GM12872 (cell line): ENCODE data around the gene WNT1.

Experiments used
- TF ChIP-seq, protein P1 (sequence below): IDR thresholded peaks from 3 replicates; pipeline ENCODE4 v1.5.1; 2011; ENCODE audit warnings: low read depth, mild to moderate bottlenecking, low read length, moderate library complexity; ENCODE audit not compliant: insufficient read depth

The WNT1 gene

DNA sequence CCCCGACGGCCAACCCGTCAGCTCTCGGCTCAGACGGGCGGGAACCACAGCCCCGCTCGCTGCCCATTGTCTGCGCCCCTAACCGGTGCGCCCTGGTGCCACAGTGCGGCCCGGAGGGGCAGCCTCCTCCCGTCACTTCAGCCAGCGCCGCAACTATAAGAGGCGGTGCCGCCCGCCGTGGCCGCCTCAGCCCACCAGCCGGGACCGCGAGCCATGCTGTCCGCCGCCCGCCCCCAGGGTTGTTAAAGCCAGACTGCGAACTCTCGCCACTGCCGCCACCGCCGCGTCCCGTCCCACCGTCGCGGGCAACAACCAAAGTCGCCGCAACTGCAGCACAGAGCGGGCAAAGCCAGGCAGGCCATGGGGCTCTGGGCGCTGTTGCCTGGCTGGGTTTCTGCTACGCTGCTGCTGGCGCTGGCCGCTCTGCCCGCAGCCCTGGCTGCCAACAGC is at the start of gene WNT1:
WNT1 (plus strand) TSS at position 32 of the 450 bp plus-strand sequence; CDS start at position 361, 329 bp downstream.
- TF ChIP-seq, protein P1, sequence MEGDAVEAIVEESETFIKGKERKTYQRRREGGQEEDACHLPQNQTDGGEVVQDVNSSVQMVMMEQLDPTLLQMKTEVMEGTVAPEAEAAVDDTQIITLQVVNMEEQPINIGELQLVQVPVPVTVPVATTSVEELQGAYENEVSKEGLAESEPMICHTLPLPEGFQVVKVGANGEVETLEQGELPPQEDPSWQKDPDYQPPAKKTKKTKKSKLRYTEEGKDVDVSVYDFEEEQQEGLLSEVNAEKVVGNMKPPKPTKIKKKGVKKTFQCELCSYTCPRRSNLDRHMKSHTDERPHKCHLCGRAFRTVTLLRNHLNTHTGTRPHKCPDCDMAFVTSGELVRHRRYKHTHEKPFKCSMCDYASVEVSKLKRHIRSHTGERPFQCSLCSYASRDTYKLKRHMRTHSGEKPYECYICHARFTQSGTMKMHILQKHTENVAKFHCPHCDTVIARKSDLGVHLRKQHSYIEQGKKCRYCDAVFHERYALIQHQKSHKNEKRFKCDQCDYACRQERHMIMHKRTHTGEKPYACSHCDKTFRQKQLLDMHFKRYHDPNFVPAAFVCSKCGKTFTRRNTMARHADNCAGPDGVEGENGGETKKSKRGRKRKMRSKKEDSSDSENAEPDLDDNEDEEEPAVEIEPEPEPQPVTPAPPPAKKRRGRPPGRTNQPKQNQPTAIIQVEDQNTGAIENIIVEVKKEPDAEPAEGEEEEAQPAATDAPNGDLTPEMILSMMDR = no peak

DNA sequence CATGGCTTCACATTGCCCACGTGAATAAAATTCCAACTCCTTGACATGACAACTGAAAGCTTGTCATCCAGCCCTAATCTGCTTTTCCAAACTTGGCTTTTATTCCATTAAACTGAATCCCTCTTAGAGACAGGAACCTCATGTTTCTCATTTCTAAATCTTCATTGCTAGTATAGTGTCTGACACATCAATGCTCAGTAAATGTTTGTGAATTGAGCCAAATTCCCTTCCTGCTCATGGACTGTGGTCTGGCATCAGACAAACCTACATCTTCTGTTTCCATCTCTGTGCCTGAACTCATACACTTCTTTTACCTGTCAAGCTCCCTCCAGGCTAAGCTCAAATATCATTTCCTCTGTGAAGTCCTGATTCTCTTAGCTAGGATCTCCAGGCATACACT is 48.6 kb upstream of the WNT1 start:
- TF ChIP-seq, protein P1 = no peak

DNA sequence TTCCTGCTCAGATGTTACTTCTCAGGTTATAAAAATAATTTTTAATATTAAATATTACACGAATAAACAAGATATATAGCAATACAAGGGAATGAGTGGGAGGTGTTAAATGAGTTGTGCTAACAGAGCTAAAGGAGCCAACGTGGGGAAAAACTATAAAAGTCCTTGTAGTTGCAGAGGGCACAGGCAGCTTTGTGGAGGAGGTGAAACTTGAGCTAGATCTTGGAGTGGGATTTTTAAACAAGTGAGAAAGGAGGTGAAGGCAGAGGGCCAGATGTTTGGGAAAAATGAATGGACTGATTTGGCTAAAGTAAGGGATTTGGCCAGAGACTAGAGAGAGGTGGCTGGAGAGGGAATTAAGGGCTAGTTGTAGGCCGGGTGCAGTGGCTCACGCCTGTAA is 47.6 kb upstream of the WNT1 start:
- TF ChIP-seq, protein P1 = no peak

DNA sequence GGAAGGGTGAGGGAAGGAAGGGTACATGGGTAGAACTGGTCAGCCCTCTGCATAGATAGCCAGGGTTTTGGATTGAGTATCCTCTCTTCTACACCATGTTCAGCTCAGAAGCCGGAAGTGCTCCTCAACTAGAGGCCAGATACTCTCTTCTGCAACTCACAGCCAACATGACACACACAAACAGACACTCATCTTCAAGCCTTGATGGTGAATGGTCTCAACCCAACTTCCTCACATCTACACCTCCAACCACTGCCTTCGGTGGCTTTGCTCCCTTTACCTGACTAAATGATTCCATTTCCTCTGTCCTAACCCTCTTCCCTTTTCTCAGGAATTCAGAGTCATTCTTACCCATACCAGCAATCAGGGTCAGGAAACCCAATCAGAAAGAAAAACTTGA is 45.2 kb upstream of the WNT1 start:
- TF ChIP-seq, protein P1 = no peak

DNA sequence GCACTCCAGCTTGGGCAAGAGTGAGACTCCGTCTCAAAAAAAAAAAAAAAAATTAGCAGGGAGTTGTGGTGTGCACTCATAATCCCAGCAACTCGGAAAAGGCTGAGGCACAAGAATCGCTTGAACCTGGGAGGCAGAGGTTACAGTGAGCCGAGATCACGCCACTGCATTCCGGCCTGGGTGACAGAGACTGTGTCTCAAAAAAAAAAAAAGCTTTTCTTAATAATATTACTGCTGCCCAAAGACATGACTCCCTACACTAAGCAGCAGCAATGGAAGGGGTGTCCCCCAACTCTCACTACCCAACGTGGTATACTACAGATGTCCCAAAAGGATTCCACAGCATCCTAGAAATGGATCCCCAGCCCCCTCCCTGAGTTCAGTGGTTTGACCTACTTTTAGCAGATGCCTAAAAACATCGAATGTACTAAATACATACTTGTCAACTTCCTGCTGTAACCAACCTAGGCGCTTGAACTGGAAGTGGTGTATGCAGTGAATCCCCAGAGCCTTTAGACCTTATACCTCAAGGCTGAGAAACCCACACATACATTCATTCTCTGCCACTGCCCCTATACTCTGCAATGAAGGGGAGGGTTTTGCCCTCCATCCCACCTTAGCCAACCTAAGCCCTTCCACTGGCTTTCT is 44.3 kb upstream of the WNT1 start:
- TF ChIP-seq, protein P1 = no peak

DNA sequence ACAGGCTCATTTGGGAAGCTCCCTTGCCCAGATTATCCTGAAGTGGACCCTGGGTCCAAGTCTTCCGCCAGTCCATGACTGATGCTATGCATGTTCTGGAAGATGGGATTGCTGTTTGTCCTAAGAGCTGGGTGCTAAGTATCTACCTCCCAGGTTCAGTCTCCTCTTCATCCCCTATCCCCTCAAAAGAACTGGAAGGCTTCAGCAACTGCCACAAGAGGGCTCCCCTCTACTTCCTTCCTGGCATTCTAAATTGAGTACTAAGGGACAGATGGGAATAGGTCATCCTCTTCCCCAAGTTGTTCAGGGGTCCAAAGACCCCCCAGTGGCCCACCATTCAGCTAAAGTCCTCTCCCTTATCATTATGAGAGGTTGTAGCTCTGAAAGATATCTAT is 43.8 kb upstream of the WNT1 start:
- TF ChIP-seq, protein P1 = peak; percentile 35; the same call in 1 of the 3 replicates

DNA sequence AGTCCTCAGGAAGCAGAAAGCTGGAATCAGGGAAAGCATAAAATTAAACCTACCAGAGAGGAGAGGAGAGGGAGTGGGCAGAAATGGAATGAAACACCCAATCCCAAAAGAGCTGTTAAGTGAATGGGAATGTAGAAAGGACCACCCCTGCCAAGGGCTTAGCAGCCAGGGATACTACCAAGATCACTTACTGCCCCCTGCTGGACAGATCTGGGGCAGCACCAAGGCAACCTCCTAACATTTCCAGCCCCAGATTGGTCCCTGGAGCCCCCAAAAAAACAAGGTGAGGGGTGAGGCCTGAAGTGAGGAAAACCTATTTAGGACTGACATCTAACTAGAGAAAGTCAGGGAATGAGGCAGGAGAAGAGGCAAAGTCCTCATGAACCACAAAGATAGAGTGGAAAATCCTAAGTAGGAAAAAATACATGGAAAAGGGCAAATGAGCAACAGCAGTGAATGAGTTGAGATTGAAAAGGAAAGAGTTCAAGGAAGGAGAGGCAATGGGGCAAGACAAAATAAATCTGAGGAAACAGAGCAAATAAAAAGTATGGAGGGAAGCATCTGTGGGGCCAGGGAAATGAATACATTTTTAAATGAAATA is 41.6 kb upstream of the WNT1 start:
- TF ChIP-seq, protein P1 = peak; percentile 96
